Jurkat, Clone E6-1 (cell line): ENCODE results near the gene POLR3A.
A peak's percentile ranks its signal among the peaks of the same experiment; 100 is the strongest.

Experiments
- DNase-seq: peaks from one replicate; pipeline ENCODE4 v3.0.0-alpha.2; 2011; ENCODE audit warnings: low read depth, low spot score
- H3K4me3 ChIP-seq: 2 replicates; pipeline ENCODE4 v1.5.1; 2011; ENCODE audit warnings: mild to moderate bottlenecking, low read length, control low read depth, moderate library complexity

Gene POLR3A

DNA sequence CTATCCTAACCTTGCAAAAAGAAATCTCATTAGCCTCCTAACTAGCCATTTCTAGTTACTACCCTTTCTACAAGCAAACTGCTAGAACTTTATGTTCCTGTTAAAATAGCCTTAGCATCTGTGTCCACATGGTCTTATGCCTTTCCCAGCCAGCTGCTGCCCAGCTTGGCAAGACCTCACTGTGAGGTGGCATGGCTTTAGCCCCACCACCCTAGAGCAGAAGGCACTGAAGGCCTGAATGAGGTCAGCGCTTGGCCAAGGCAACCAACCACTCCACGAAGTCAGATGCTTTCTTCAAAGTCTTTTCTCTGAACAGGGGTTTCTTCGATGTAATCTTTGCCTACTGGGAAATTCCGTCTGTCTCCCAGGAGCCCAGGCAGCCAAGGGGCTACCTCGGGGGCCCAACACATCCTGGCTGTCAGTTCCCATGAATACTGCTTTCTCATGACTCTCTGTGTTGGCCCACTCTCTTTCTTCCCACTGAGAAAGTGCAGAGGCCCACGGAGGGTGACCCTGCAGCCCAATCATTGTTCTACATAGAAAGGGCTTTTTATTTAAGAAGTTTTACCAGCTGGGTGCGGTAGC, 41.6 kb downstream of the POLR3A start:
- H3K4me3 ChIP-seq: no peak overlapping the region
- no peak for DNase-seq

DNA sequence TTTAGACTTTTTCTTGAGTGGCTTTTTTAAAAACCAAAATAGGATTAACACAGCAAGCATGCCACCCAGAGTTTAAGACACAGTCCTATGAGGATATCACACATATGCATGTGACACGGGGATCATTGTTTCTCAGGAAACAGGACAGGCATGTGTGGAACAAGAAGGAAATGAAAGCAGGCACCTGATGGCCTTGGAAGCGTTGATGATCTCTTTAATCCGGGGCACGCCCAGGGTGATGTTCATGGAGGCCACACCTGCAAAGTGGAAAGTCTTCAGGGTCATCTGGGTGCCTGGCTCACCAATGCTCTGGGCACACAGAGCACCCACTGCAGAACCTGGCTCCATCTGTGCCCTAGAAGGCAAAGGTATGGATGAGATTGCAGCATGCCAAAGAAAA, 44.3 kb downstream of the POLR3A start:
- H3K4me3 ChIP-seq: no peak overlapping the region
- DNase-seq: no peak

DNA sequence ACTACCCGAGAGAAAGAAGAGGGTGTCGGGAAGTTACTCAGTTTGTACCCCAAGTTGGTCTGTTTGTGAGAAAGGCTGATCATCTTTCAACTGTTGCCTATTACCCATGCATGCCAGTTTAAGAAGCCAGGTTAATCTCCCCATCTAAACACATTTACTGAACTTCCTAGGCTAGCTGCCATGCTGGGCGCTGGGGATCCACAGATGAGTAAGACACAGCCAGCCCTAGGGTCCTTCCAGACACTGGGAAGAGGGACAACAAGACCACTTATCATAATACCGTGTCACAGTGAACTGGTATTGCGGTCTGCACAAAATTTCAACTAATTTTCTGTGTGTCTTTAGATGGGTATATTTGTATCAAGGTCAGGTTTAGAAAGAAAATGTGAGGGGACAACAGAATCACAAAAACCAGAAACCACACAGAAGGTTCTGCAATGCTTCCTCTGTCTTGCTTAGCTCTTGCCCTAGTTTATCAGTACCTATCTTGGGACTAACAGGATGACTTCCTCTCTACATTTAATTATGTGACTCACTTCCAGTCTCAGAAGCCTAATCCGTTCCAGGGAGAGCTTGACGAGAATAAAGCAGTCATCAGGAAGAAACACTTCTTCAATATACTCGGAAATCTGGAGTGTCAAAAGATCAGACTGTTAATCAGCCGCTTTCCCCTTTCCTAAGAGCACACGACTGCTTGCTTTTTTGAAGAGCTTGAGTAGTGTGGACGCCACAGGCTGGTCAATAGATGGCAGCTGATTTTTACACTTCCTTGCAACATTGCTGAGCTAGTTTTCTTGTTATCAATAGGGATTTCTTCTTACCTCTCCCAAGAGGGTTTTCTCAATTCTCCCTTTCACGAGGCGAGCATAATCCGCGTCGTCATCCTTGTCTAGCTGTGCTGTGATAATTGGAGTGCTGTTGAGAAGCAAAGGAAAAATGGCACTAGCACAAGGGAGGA, 45.7 kb downstream of the POLR3A start:
- H3K4me3 ChIP-seq: no peak overlapping the region
- no peak for DNase-seq

DNA sequence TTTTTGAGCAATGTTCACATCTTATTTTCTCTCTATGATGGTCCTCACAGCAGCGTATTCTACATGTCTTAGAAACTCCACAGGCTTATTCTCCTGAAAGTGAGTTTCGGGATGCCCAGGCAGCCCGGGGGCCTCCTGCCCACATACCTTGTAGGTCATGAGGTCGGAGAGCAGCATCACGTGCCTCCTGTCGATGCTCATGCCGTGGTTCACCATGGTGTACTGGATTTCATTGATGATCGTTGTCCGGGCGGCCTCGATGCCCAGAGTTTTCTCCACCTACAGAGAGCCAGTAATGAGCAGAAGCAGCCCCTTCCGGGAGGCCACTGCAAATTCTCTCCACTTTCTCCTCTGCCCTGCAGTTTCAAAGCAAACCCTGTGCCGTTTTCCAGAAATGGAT, 48.0 kb downstream of the POLR3A start:
- H3K4me3 ChIP-seq: no peak overlapping the region
- no peak for DNase-seq

DNA sequence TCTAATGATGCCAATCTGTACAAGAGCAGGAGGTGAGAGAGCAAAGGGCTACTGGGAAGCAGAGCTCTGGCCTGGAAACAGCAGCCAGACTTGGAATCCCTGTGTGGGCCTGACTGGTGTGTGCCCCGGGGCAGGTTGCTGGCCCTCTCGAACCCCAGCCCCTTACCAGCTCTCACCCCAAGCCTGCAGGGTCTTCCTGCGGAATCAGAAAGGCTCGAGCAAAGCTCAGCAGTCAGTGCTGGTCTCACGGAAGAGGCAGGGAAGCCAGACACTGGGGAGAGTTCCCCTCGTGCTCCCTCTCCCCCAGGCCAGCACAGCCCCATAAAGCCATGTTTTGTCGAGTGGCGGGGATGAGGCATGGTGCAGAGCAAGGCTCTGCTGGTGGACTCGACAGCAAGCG, 50.1 kb downstream of the POLR3A start:
- no peak for DNase-seq
- H3K4me3 ChIP-seq: no peak overlapping the region

DNA sequence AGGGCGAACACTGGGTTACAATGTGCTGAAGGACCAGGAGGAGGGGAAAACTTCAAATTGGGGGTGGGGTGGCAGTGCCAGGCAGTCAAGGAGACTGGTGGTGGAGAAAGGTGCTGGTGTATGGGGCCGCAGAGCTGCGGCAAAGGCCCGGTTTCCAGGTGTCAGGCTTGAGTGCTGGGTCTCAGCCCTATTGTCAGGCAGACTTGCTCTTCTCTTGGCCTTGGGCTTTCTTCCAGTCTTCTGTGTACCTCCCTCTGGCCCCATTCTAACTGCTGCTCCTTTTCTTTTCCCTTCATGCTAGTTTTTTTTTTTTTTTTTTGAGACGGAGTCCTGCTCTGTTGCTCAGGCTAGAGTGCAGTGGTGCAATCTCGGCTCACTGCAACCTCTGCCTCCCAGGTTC, 51.0 kb downstream of the POLR3A start:
- DNase-seq: no peak
- H3K4me3 ChIP-seq: no peak overlapping the region

DNA sequence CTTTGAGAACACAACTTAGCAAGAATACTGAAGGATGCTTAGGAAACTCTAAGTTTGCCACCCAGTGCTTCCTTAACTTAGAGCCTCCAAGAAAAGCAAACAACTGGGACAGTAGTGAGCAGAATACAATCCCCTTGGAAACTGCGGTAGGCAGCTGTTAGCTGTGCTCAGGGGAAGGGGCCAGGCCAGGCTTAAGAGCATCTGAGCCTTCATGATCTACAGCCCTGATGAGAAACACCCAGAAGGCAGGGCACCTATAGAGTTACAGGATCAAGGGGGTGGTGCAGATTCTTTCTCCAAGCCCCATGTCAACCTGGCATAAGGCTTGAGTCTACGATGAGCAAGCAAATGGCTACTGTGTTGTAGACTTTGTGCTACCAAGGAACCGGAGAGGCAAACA, 51.4 kb downstream of the POLR3A start:
- DNase-seq: no peak
- no peak overlapping the region for H3K4me3 ChIP-seq

DNA sequence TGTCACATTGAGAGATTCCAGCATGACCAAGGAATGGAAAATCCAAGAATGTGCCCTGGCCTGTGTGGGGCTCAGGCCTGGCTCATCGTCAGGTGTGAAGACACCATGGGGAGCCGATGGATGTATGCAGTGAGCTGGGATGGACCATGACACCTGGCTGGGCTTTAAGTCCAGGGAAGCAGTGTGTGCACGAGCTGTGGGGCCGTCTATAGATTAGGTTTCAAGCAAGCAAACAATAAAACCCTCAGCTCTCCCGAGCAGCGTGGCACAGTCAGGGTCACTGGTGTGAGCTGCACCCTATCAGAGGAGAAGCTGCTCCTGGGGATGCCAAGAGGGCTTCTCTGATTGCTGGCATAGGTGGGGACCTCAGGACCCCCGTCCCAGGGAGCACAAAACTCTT, 52.3 kb downstream of the POLR3A start:
- DNase-seq: no peak
- H3K4me3 ChIP-seq: no peak overlapping the region

DNA sequence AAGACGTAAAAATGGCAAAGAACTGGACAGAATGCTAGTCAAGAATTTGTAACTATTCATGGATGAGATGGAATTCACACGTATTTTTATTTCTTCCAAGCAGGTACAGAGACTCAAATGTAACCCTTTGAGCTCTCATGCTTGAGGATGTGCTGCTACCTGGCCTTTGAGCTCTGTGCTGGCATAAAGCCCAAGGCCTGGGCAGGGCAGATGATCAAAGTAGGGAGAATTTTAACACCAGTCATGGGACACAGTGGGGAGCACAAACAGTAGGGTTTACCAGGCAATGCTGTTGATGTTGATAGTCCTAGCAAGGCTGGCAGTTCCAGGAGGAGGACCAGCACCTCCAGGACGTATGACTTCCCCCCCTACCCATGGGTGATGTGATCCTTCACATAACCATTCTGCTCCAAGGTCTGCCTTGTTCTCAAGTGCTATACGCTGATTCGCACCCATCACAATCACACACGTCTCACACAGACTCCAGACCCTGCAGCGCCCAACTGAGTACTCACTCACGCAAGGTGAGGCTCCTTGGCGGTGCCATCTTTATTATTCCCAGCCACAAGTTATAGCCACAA, 54.1 kb downstream of the POLR3A start:
- no peak overlapping the region for H3K4me3 ChIP-seq
- no peak for DNase-seq

DNA sequence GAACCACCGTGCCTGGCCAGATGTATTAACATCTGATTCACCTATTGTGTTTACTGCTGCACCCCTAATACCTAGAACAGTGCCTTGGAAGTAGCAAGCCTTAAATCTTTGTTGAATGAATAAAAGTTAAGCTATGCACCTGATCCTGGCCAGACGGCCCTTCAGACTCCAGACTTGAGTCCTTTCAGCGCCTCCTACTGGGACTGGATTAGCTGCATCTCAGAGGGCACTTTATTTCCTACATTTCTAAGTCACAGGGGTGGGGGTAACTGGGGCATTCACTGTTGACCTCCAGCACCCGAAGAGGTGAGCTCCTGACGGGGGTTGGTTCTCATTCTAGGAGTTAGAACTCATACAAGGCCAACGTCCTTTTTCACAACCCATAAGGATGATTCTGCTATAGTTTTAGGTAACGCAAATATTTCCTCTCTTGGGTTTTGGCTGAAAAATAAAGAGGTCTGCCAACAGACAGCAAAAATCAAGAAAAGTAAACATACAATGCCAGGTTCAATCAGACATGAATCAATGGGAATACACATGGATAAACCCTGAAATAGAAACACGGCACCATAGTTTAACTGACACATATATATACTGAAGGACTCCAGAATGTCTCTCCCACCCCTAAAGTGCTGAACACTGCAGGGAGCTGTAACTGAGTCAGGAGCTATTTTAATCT, 54.8 kb downstream of the POLR3A start:
- no peak overlapping the region for H3K4me3 ChIP-seq
- DNase-seq: peak; percentile 19

DNA sequence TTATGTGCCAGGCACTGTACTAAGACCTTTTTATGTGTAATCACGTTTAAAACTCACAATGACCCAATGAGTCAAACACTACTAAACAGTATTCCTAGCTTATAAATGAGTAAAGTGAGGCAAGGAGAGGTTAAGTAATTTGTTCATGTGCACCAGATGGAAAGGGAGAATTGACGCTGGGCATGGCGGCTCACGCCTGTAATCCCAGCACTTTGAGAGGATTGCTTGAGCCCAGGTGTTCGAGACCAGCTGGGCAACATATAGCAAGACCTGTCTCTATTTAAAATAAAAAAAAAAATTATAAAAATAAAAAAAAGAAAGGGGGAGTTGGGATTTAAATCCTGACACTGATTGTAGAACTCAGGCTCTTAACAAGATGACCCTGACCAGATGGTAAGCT, 56.0 kb downstream of the POLR3A start:
- DNase-seq: no peak
- no peak overlapping the region for H3K4me3 ChIP-seq

DNA sequence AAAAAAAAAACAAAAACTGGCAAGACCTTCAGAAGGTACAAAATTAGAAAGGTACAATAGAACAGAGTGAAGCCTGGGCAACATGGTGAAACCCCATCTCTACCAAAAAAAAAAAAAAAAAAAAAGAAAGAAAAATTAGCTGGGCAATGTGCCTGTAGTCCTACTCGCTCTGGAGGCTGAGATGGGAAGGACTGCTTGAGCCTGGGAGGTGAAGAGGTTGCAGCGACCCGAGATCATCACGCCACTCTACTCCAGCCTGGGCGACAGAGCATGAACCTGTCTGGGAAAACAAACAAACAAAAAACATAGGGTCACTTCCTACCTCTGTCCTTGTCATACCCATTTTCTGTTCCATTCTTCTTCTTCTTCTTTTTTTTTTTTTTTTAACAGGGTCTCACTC, 57.2 kb downstream of the POLR3A start:
- H3K4me3 ChIP-seq: no peak overlapping the region
- DNase-seq: no peak

DNA sequence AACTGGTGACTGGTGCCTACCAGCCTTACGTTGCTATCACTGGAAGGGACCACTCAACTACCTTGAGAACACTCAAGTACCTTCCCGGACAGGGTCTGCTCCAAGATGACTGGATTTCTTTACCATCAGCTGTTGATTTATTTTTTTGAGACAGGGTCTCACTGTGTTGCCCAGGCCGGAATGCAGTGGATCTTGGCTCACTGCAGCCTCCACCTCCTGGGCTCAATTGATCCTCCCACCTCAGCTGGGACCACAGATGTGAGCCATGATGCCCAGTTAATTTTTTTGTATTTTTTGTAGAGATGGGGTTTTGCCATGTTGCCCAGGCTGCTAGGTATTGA, 57.5 kb downstream of the POLR3A start:
- no peak for DNase-seq
- H3K4me3 ChIP-seq: no peak overlapping the region

DNA sequence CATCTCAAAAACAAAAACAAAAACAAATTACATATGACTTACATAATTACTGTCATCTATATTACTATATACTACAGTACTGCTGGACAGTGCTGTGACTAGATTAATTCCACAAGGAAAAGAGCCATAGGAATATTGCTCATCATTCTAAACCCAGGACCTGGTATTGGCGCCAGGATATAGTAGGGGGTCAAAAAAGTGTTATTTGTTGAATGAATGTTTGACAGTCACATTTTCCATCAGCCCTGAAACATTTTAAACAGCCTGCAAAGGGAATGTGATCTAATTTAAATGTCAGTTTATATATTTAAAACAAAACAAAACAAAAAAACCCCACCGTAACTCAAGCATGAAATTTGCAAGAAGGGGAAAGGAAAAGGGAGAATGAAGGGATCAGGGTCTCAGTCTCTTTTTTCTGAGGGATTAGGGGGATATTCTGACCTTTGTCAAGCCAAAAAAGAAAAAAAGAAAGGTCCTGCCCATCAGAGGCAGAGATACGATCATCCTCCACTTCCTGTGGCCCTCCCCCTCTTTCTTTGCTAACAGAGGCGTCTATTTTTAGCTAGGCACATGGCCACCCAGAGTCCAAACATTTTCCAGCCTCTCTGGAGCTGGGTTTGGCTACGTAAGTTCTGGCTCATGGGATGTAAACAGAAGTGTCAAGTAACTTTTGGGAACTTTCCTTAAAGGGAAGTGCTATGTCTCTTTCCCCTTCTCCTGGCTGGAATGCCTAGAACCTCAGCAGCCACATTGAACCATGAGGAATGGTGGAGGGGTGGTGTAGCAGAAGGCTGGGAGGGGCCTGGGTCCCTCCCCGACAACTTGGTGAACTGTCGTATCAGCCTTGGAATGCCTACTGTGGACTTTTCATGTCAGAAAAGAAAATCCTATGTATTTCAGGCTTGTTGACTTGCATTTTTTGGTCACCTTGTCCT, 58.2 kb downstream of the POLR3A start:
- DNase-seq: no peak

DNA sequence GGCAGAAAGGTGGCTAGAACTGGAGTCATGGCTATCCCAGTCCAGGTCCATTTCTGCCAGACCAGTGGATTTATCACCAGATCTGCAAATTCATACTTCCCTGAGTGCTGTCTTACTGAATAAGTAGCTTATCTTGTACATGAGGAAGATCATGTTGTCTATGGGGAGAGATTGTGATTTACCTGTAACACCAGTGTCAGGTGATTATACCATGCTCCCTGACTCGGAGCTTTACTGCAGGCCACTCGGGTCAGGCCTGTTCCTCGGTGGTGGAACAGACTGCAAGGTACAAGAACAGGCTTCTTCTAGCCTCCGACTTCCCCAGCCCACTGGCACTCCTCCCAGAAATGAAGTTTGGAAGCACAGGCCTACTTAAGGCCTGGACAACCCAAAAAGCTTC, 60.2 kb downstream of the POLR3A start:
- no peak overlapping the region for H3K4me3 ChIP-seq
- DNase-seq: no peak

More for the DNA sequence above, 58.2 kb downstream of the POLR3A start:
- no peak overlapping the region for H3K4me3 ChIP-seq

DNA sequence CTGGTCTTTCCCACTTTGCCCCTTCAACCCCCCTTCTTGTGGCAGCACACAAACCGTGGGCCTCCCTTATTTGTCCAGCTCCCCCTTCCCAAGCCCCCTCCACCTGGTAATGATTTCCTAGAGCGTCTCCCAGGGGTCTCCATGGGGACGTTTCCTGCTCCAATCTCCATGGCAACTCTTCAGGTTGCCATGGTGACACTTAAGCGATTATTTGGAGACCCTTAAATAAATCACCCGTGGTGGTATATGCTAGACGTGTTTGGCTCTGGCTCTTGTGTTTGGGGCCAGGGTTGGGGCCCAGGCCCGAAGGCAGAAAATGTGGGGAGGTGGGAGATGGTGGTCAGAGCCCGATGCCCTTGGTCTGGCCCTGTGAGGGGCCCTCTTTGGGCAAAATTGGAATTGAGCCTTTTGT, 61.7 kb downstream of the POLR3A start:
- no peak overlapping the region for H3K4me3 ChIP-seq

DNA sequence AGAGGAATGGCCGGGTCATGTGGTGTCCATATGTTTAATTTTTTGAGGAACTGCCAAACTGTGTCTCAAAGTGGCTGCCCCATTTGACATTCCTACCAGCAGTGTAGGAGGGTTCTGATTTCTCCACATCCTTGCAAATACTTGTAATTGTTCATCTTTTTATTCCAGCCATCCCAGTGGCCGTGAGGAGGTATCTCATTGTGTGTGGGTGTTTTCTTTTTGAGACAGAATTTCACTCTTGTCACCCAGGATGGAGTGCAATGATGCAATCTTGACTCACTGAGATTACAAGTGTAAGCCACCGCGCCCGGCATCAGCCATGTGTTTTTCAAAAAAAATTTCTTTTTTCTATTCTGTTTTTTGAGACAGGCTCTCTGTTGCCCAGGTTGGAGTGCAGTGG, 64.0 kb downstream of the POLR3A start:
- DNase-seq: no peak
- H3K4me3 ChIP-seq: no peak overlapping the region

More for the DNA sequence above, 61.7 kb downstream of the POLR3A start:
- no peak for DNase-seq

DNA sequence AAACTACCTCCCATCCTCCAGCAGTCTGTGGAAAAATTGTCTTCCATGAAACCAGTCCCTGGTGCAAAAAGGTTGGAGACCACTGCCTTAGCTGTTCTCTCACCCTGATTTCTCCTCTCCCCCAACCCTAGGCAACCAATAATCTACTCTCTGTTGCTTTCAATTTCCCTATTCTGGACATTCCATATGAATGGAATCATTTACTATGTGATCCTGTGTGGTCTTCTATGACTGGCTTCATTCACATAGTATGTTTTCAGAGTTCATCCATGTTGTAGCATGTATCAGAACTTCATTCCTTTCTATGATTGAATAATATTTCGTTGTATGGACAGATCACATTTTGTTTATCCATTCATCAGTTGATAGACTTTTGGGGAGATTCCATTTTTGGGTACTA, 64.5 kb downstream of the POLR3A start:
- H3K4me3 ChIP-seq: no peak overlapping the region
- no peak for DNase-seq

DNA sequence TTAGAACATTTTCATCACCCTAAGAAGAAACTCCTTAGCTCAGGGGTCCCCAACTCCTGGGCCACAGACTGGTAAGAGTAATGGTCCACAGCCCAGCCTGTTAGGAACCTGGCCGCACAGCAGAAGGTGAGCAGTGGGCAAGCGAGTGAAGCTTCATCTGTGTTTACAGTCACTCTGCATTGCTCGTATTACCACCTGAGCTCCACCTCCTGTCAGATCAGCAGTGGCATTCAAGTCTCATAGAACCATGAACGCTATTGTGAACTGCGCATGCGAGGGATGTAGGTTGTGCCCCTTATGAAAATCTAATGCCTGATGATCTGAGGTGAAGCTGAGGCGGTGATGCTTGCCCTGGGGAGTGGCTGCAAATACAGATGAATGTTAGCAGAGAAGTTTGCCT, 65.4 kb downstream of the POLR3A start:
- DNase-seq: no peak
- no peak overlapping the region for H3K4me3 ChIP-seq
